ENCODE data around the gene MYO5A. TPM values are rescaled to one million over a fixed set of nuclear protein-coding genes. Genes with fewer than 3 reads are reported as not detected.

MYO5A gene
- total and polyA plus RNA-seq, 9 of the 15 experiments (the other 6 are each of a cell fraction or from before 2014, with no cell fraction given): 0.03 to 0.82 (median 0.40) TPM

DNA sequence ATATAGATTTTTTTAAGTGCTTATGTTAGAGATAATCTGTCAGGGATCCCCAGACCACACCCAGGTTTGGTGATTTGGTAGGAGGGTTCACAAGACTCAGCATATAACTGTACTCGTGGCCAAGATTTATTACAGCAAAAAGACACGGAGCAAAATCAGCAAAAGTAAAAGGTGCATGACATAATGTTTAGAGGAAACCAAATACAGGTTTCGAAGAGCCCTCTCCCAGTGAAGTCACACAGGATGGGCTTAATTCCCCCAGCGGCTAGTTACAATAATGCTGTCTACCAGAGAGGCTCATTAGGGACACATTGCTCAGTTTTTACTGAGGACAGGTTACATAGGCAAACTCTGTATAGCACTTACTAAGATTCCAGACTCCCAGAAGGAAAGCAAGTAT lies 36.5 kb downstream of the MYO5A start (continued):
- TF ChIP-seq, protein P1, sequence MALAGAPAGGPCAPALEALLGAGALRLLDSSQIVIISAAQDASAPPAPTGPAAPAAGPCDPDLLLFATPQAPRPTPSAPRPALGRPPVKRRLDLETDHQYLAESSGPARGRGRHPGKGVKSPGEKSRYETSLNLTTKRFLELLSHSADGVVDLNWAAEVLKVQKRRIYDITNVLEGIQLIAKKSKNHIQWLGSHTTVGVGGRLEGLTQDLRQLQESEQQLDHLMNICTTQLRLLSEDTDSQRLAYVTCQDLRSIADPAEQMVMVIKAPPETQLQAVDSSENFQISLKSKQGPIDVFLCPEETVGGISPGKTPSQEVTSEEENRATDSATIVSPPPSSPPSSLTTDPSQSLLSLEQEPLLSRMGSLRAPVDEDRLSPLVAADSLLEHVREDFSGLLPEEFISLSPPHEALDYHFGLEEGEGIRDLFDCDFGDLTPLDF (CRISPR knock-in tag; IDR thresholded peaks at IDR 0.05): no peak
- TF ChIP-seq SAFB2 (IDR thresholded peaks at IDR 0.05; ENCODE audit: borderline replicate concordance, low read depth, low read length, severe bottlenecking) (no peak), NCOR1 (IDR thresholded peaks at IDR 0.05) (no peak)

DNA sequence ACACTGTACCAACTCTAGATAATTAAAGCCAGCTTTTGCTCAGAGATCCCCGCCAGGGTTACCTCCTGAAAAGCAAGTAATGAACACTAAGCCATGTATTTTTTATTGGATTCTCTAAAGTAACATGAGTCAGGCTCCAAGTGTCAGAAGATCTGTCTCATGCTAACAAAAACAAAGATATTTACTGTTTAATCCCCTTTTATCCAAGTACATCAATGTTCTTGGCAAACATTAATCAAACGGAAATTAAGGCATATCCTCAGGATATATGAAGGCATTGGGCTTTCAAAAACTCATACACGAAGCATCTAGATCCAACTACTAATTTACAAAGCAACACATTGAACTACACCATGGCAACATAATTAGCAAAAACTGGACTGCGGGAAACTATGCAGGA lies 37.2 kb downstream of the MYO5A start:
- Histone ChIP-seq H3K4me1 (replicated peaks in 1 of 2; ENCODE audit: control insufficient read depth in 2 of 2, insufficient read depth in 2 of 2, low read length in 2 of 2) (no peaks in the 10 kb centered on the region), H3K9ac (ENCODE audit: insufficient read depth in 1 of 2, low read depth in 2 of 2, low read length in 2 of 2) (no peak overlapping the region), H4K20me1 (replicated peaks; ENCODE audit: control insufficient read depth, insufficient read depth, low read length) (no peaks in the 10 kb centered on the region), H3K79me2 (ENCODE audit: control insufficient read depth, insufficient read depth, low read length) (no peaks in the 10 kb centered on the region), H3K27me3 (ENCODE audit: control insufficient read depth in 2 of 2, insufficient read depth in 2 of 2, low read length in 2 of 2) (peaks cover 0 to 4% of the 10 kb centered on the region in 2 experiments; a peak in 2 of 5 replicates), H3K4me3 (no peak overlapping the region), H2AFZ (ENCODE audit: low read depth, low read length) (no peak overlapping the region), H3K9me1 (ENCODE audit: control insufficient read depth, insufficient read depth, low read length) (no peaks in the 10 kb centered on the region), H3K4me2 (ENCODE audit: insufficient read depth, low read length) (no peak overlapping the region), H3K9me3 (replicated peaks; ENCODE audit: control insufficient read depth, insufficient read depth, low read depth, low read length) (no peaks in the 10 kb centered on the region), H3K36me3 (ENCODE audit: control insufficient read depth, insufficient read depth, low read length) (no peaks in the 10 kb centered on the region), H3K27ac (ENCODE audit: extremely low read depth, low read depth, low read length) (no peak overlapping the region)
- TF ChIP-seq ZNF347 (CRISPR knock-in tag; IDR thresholded peaks at IDR 0.05; ENCODE audit: low read depth) (no peak), SP2 (IDR thresholded peaks at IDR 0.05; ENCODE audit: extremely low read depth, low read depth, low read length, poor library complexity, severe bottlenecking) (no peak), NFRKB (IDR thresholded peaks at IDR 0.05; ENCODE audit: low read depth) (no peak), TCF7L2 (IDR thresholded peaks at IDR 0.05; ENCODE audit: low read depth, low read length) (no peak), MEIS2 (IDR thresholded peaks at IDR 0.05; ENCODE audit: partially characterized antibody) (no peak)
- TF ChIP-seq, protein P2, sequence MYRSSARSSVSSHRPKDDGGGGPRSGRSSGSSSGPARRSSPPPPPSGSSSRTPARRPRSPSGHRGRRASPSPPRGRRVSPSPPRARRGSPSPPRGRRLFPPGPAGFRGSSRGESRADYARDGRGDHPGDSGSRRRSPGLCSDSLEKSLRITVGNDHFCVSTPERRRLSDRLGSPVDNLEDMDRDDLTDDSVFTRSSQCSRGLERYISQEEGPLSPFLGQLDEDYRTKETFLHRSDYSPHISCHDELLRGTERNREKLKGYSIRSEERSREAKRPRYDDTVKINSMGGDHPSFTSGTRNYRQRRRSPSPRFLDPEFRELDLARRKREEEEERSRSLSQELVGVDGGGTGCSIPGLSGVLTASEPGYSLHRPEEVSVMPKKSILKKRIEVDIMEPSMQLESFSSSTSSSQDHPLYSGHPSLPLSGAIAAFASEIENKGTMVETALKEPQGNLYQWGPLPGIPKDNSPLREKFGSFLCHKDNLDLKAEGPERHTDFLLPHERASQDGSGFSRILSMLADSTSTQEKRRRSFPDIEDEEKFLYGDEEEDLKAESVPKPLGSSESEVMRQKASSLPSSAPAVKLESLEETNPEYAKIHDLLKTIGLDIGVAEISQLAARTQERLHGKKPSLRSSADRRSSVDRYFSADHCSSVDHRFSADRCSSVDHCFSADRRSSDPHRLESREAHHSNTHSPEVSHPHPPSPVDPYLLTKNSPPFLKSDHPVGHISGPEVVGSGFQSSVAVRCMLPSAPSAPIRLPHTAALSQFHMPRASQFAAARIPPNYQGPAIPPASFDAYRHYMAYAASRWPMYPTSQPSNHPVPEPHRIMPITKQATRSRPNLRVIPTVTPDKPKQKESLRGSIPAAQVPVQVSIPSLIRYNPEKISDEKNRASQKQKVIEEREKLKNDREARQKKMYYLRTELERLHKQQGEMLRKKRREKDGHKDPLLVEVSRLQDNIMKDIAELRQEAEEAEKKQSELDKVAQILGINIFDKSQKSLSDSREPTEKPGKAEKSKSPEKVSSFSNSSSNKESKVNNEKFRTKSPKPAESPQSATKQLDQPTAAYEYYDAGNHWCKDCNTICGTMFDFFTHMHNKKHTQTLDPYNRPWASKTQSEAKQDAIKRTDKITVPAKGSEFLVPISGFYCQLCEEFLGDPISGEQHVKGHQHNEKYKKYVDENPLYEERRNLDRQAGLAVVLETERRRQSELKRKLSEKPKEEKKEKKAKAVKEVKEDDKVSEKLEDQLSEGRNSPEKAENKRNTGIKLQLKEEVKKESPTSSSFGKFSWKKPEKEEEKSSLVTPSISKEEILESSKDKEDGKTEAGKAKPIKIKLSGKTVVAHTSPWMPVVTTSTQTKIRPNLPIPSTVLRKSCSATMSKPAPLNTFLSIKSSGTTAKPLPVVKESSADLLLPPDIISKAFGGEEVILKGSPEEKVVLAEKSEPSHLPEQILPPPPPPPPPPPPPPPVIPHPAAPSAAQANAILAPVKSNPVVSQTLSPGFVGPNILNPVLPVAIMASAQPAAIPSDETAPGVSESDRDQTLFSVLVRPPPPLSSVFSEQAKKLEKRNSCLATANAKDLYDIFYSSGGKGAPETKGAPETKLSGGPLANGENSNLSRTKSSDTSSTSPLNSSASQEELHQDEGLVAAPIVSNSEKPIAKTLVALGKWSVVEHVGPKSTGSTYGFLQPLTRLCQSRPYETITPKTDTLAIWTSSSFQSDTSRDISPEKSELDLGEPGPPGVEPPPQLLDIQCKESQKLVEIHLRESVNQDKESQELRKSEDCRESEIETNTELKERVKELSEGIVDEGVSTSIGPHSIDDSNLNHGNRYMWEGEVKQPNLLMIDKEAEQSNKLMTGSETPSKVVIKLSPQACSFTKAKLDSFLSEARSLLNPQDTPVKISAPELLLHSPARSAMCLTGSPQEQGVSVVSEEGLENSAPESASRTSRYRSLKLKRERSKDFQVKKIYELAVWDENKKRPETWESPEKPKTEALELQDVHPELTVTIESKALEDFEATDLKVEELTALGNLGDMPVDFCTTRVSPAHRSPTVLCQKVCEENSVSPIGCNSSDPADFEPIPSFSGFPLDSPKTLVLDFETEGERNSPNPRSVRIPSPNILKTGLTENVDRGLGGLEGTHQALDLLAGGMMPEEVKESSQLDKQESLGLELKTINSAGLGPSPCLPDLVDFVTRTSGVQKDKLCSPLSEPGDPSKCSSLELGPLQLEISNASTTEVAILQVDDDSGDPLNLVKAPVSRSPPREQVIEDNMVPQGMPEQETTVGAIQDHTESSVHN (IDR thresholded peaks at IDR 0.05; ENCODE audit: borderline replicate concordance in 1 of 2, low read depth in 1 of 2): no peak
- DNase-seq (ENCODE audit: extremely low read depth in 1 of 4, low spot score in 3 of 4): no peak
- no peak for ATAC-seq
- no TSS peak for BruUV-seq (replicated peaks)
- CTCF ChIA-PET (ENCODE audit: low intra/inter-chr PET ratio): no interaction called here
- POLR2A ChIA-PET: interaction anchor here (0.8 to 1.3 kb wide), 2 partner anchors 11 to 15 kb away, joined by 3 read pairs; no protein-coding TSS in a partner anchor
- intact Hi-C loops (cut with micrococcal nuclease): no loop called here
- 0% methylated on average over 4 of the region's 4 CpGs for WGBS (ENCODE audit: insufficient coverage, low coverage, missing lambda C conversion rate)
- FAIRE-seq: no peak
- in situ Hi-C loops (cut with MboI): no loop called here

Data from K562 (cell line).